NCI-H446 treated with DMSO at 0.1 percent for 48 hours (cell line): ENCODE measurements around the gene NOP53.
"Not testable (repeated sequence)": the region's sequence is repeated elsewhere in the genome, so short reads cannot be mapped to it uniquely, and the experiment has no call there.

Experiments used
- DNase-seq: peaks from one replicate; lab custom pipeline; 2025; lab: John Stamatoyannopoulos, UW

Gene NOP53

DNA sequence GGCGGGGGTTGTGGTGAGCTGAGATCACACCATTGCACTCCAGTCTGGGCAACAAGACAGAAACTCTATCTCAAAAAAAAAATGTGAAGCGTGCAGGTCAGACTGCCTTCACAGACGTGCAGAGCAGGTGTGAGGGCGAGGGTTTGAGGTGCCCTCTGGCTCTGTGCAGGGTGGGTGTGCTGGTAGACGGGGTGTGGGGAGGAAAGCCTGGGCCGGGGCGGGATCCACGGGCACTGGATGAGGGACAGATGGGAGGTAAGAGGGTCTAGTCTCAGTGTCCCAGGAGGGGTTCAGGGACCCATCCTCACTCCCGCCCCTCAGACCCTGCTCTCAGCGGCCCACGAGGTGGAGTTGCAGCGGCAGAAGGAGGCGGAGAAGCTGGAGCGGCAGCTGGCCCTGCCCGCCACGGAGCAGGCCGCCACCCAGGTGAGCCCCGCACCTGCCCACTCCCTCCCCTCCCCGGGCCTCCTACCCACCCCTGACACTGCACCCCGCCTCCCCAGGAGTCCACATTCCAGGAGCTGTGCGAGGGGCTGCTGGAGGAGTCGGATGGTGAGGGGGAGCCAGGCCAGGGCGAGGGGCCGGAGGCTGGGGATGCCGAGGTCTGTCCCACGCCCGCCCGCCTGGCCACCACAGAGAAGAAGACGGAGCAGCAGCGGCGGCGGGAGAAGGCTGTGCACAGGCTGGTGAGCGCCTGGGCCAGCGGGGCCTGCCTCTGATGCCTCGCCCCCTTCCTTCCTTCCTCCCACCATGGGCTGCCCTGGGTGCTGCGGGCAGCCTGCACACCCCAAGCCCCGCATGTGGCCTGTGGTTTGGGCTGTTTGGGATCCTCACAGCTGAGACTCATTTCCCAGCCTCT is 9.1 kb downstream of the NOP53 start:
- DNase-seq, result no peak

DNA sequence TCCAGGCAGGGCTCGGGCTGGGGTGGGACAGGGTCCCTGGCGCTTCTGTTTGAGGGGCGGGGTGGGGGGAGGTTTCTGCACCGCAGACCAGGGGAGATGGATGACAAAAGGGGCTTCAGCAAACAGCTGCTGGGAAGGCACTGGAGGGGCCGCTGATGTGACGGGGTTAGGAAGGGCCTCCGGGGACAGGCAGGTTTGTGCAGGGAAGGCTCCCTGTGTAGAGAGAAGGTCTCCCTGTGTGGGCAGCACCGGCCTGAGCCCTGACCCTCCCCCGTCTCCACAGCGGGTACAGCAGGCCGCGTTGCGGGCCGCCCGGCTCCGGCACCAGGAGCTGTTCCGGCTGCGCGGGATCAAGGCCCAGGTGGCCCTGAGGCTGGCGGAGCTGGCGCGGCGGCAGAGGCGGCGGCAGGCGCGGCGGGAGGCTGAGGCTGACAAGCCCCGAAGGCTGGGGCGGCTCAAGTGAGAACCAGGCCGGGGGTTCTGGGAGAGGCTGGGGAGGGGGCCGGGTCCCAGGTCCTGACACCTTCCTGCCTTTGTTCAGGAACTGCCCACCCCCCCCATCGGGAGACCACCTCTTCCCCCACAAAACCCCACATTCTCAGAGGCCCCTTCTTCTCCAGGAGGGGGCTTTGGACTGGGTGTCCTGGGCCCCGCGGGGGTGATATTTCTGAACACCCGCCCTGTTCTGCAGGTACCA is 9.9 kb downstream of the NOP53 start:
- no peak for DNase-seq

DNA sequence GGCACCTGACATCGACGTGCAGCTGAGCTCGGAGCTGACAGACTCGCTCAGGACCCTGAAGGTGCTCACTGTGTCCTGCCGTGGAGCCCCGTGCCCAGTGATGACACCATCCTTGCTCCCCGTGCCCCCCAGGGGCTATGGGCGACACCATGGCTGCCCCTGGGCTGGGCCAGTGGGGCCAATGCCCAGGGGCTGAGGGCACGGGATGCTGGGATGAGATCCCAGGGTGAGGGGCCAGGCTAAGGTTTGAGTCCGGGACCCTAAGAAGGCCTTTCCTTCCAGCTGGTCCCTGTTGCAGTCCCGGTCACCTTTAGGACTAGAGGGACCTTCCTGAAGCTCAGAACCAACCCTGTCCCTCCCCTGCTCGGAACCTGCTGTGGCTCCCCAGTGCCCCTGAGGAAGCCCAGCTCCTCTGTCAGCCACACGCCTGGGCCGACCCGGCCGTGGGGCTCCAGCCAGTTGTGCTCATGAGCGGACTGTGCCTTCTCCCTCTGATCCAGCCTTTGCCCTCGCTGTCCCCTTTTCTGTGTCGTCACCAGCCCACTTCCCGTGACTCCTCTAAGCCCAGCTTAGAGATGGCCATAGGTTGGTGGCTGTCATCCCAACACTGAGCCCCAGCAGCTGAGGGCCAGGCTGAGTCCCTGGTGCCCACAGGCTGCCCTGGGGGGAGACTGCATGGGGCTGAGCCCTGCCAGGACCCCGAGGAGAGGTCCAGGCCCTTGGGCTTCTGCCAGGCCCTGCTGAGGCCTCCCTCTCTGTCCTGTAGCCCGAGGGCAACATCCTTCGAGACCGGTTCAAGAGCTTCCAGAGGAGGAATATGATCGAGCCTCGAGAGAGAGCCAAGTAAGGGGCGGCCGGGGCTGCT is 10.6 kb downstream of the NOP53 start:
- no peak for DNase-seq

DNA sequence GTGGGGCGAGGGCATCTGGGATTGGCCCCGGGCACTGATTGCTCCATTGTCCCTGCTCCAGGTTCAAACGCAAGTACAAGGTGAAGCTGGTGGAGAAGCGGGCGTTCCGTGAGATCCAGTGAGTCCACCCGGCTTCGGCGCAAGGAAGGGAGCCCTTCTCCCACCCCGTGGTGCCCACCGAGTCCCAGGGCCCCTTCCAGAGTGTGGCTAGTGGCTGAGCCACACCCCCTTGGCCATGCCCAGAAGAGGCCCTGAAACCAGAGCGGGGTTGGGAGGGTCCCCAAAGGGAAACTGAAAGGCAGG is 11.2 kb downstream of the NOP53 start:
- no peak for DNase-seq

DNA sequence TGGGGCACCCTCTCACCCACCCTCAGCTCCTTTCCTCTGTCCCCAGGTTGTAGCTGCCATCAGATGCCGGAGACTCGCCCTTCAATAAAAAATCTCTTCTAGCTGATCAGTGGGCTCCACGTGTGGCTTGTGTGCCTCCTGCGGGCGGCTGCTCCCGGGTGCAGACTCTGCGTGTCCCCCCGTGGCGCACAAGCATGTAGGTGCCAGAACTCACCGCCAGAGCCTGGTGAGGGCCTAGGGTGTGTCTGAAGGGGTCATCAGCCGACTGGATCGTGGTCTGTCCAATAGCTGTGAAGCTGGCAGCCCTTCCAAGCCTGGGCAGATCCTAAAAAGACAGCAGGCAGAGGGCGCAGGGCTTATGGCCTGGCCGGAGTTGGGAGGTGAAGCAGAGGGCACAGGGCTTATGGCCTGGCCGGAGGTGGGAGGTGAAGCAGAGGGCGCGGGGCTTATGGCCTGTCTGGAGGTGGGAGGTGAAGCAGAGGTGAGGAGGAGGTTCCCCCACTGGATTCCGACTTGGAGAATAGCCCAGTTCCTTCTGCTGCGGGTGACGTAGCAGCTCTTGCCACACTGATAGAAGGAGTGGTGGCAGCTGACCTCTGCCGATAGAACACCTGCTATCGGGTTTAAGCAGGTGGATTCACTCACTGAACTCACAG is 11.7 kb downstream of the NOP53 start:
- DNase-seq, result no peak

DNA sequence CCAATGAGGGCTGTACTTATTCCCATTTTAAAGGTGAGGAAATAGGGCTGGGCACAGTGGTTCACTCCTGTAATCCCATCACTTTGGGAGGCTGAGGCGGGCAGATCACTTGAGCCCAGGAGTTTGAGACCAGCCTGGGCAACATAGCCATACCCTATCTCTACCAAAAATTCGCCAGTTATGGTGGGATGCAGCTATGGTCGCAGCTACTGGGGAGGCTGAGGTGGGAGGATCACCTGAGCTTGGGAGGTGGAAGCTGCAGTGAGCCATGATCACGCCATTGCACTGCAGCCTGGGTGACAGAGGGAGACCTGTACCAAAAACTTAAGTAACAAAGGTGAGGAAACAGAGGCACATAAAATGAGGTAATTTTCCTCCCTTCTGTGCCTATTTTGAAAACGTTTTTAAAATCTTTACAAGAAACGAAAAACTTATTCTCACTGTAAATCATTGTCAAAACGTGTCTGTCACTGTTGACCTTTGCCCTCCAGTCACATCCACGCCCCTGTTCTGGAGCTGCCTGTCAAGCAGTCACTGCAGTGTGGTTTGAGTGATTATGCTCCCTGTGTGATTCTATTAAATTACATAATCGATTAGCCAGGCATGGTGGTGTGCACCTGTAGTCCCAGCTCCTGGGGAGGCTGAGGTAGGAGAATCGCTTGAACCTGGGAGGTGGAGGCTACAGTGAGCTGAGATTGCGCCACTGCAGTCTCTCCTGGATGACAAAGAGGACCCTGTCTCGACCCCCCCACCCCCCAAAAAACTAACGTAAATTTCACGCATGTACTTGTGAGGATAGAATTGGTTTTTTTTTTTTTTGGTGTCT is 12.5 kb downstream of the NOP53 start:
- no peak for DNase-seq

DNA sequence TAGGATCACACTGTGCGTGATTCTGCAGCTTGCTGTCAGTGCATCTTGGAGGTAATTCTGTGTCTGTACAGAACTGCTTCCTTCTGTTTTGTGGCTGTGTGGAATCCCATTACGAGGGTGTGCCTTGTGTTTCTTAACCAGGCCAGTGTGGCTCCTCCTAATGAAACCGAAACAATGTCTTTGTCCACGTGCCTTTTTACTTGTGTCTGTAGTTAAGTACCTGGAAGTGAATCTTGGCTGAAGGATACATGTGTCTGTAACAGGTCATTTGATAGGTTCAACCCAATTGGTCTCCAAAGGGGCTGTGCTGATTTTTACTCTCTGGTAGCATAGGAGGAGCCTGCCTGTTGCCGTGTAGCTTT is 13.1 kb downstream of the NOP53 start:
- DNase-seq, result no peak

DNA sequence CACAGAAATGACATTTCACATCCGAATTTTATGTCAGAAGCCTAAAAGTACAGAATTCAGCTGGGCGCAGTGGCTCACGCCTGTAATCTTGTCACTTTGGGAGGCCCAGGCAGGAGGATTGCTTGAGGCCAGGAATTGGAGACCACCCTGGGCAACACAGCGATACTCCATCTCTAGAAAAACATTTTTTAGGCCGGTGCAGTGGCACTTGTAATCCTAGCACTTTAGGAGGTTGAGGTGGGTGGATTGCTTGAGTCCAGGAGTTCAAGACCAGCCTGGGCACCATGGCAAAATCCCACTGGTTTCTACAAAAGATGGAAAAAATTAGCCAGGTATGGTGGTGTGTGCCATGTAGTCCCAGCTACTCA is 15.3 kb downstream of the NOP53 start:
- no peak for DNase-seq

DNA sequence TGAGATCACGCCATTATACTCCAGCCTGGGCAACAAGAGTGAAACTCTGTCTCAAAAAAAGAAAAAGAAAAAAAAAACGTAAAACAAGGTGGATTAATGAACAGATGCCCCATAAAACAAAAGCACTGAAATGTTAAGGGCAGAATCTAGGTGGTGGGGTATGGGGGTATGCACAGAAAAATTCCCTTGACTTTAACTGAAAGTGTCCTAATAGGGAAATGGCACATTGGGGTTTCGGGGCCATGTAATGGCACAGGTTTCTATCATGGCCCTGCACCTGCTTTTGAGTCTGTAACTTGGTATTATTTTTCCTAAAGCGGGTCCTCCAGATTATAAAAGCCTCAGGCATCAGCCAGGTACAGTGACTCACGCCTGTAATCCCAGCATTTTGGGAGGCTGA is 16.2 kb downstream of the NOP53 start:
- DNase-seq, result no peak

DNA sequence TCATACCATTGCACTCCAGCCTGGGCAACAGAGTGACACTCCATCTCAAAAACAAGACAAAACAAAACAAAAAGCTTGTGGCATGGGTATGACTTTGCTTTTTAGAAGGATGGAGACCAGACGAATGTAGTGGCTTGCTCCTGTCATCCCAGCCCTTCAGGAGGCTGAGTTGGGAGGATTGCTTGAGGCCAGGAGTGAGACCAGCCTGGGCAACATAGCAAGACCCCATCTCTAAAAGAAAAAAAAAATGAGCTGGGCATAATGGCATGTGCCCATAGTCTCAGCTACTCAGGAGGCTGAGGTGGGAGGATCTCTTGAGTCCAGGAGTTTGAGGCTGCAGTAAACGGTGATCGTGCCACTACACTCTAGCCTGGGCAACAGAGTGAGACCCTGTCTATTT is 16.8 kb downstream of the NOP53 start:
- no peak for DNase-seq

DNA sequence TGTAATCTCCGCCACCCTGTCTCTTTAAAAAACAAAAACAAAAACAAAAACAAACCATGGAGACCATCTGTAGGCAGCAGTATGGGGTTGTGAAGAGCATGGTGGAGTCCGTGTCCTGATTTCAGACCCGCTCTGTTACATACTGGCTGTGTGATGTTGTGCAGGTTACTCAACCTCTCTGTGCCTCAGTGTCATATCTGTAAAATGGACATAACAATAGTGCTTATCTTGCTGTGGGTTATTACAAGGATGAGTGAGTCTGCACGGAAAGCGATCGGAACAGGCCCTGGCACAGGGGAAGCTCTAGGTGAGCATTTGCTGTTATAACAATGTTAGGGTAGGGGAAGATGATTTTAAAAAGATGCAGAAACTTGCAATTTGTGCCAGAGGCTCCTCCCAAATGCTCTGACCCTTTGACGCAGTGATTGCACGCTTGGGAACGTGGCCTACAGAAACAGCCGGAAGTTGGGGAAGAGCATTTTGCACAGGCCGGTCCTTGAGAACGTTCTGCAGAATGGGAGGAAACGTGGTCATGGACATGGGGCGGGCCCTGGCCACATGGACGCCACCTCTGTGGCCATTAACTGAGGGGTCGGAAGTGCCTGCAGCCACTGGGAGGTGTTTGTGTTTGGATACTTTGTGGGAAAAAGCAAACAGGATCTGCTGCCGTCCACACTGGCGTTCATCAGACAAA is 17.4 kb downstream of the NOP53 start:
- no peak for DNase-seq

DNA sequence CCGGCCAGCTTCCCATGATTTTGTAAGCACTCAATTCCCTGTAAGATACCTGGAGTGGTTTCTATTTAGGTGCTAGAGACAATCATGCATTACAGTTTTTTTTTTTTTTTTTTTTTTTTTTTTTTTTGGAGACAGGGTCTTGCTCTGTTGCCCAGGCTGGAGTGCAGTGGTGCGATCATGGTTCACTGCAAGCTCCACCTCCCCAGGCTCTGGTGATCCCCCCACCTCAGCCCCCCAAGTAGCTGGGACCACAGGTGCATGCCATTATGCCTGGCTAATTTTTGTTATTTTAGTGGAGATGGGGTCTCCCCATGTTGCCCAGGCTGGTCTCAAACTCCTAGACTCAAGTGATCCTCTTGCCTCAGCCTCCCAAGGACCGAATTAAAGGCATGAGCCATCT is 19.4 kb downstream of the NOP53 start:
- DNase-seq, result not testable (repeated sequence)

DNA sequence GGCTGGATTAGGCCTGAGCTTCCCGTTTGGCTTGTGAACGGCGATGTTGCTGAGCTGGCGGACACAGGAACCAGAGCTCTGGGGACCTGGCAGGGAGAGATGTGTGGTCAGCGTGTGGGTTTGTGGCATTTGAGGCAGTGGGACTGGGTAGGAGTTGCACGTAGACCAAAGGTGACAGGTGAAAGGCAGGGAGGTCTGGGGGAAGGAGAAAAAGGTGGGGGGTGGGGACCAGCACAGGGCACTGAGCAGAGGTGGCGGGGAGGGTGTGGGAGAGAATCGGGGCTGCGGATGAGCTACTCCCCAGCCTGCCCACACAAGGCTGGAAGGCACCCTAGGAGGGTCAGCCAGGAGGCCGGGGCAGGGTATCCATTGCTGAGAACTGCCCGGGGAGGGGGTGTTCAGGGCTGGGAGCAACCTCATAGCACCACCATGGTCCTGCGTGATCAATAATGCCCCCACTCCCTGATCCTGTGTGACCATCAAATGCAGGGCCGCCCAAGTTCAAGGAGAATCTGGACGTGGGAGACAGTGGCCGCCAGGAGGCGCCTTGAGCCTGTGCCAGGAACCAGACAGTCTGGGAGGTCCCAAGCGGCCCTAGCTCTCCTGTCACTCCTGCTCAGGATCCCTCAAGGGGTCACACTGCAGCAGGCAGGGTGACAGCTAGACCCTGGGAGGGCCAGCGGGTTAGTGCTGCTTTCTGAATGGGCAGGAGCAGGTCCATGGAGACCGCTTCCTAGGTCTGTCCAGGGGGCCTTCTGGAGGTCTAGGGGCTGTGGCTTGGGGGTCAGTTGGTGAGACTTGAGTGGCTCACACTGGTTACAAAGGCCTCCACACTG is 20.4 kb downstream of the NOP53 start:
- no peak for DNase-seq

DNA sequence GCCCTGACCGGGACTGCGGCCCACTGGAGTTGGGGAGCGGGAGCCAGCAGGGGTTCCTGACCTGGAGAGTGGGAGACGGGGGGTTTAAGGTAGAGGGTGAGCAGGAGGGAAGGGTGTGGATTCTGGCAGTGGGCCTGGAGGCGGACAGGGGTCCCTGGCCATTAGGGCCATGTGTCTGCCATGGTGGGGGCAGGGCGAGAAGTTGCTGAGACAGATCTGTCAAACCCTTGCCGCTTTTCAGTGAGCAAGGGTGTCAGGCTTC is 20.9 kb downstream of the NOP53 start:
- DNase-seq, result no peak

DNA sequence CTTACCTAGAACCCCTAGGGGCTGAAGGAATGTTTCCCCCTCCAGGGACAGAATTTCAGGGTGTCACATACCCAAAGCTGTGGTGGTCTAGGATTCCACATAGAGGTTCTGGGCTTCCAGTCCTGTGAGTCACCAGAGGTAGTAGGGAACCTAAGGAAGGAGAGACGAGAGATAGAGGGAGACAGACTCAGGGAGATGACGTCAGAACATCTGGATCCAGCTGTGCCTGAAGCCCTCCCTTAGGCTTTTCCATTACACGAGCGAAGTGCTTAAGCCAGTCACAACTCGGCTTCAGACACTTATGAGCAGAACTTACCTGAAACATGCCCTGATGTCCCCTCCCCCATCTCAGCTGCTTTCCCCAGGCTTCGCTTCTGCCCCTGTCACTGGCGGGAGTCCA is 21.3 kb downstream of the NOP53 start:
- DNase-seq, result no peak

DNA sequence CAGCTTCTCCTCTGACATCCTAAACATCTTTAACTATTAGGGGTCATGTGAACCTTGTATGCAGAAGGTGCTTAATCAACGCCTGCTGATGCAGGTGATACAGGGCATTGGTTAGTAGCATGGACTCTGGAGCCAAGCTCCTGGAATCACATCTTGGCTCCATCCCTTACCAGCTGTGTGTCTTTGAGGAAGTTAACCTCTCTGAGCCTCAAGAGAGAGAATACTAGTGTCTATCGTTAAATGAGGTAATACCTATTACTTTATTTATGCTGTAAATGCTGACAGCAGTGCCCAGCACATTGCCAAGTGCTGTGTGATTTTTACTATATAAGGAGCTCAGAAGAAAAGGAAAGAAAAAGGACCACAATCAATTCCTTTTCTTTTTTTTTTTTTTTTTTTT is 22.0 kb downstream of the NOP53 start:
- no peak for DNase-seq

DNA sequence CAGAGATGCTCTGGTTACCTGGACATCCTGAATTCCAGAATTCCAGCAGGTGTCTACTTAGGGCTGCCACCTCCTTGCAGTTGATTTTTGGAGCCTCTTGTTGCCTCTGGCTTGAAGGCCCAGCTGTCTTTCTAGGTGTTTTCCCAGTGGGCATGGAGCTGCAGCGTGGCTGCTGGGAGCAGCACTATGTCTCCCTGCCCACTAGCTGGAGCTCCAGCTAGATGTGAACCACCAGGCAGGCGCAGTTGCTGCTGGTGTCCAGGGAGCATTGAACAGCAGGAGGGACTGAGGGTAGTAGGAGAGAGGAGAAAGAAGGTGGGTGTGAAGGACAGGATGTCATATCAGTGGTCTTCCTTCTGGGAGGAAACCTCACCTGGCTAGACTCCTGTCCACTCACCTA is 23.3 kb downstream of the NOP53 start:
- no peak for DNase-seq

DNA sequence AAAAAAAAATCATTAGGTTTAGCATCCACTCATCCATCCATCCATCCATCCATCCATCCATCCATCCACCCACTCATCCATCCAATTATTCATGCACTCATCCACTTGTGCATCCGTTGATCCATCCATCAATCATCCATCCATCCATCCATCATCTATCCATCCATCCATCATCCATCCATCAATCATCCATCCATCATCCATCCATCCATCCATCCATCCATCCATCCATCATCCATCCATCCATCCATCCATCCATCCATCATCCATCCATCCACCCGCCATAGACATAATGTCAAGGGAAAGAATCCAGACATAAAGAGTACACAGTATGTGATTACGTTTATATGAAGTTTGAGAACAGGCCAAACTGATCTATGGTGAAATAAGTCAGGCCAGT is 24.2 kb downstream of the NOP53 start:
- DNase-seq, result no peak

DNA sequence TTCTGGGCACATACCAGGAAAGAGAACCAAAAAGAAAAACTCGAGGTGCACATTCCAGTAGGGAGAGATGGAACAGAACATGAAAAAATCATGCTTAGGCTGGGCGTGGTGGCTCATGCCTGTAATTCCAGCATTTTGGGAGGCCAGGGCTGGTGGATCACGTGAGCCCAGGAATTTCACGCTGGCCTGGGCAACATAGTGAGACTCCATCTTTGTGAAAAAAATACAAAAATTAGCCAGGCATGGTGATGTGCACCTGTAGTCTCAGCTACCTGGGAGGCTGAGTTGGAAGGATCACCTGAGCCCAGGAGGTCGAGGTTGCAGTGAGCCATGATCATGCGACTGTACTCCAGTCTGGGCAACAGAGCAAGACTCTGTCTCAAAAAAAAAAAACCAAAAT is 25.9 kb downstream of the NOP53 start:
- DNase-seq, result not testable (repeated sequence)

DNA sequence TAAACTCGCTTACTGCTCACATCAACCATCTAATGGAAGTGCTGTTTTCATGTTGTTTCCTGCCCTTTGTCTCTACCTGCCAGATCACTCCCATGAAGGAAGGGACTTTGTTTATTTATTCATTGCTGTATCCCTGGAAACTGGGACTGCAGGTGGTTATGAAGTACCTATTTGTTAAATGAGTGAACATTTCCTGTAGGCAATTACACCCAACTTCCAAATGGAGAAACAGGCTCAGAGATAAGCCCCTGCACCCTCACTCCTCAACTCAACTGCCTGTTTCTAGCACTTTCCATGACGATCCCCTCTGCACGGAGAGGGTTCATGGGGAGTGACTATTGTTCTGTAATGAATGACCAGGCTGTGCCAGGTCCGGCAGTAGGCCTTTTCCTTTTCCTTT is 31.2 kb downstream of the NOP53 start:
- DNase-seq, result no peak
